OCI-LY3 (cell line): ENCODE data around the gene KTN1.

ENCODE experiments used
- CTCF ChIP-seq: fragments of 200-600, 300-600 bp; sonication (generic); IDR thresholded peaks from 2 replicates; pipeline ENCODE4 v1.5.1; 2014; ENCODE audit warnings: antibody characterized with exemption, low read length, low read depth
- EZH2phosphoT487 ChIP-seq: fragments of 200-600 bp; shearing (Covaris generic); IDR thresholded peaks from 2 replicates; pipeline ENCODE4 v1.6.1; 2018; ENCODE audit warnings: antibody characterized with exemption, mixed run types, low read depth

- TF ChIP-seq CTCF: no peak
- TF ChIP-seq EZH2phosphoT487: no peak
Measured at GRCh38 chr14:55579724-55580469, at the start of gene KTN1.
